NCI-H460 (cell line): Measurements from ENCODE around the gene OR6C70. TPM values are rescaled to one million over a fixed set of nuclear protein-coding genes. Genes with fewer than 3 reads are reported as not detected.
"Not testable (repeated sequence)": the region's sequence is repeated elsewhere in the genome, so short reads cannot be mapped to it uniquely, and the experiment has no call there.

ENCODE experiments used
- DNase-seq: peaks from one replicate; pipeline ENCODE4 v3.0.0-alpha.2; 2016; ENCODE audit warnings: low read depth; ENCODE audit errors: extremely low read depth
- polyA plus RNA-seq: library from polyadenylated mRNA; depleted of rRNA; stranded (reverse); fragments of >200 nt; gene quantifications from 2 replicates; pipeline ENCODE4 v1.2.3, GENCODE V29; 2014; cell fraction: nucleus; rRNA removed
- total RNA-seq: library from RNA; depleted of rRNA; stranded (reverse); fragments of >200 nt; shearing (Covaris generic); gene quantifications from 2 replicates; pipeline ENCODE4 v1.2.3, GENCODE V29; 2014; rRNA removed

The OR6C70 gene
- not detected in 2 replicates for total RNA-seq
- not detected in 2 replicates for polyA plus RNA-seq

DNA sequence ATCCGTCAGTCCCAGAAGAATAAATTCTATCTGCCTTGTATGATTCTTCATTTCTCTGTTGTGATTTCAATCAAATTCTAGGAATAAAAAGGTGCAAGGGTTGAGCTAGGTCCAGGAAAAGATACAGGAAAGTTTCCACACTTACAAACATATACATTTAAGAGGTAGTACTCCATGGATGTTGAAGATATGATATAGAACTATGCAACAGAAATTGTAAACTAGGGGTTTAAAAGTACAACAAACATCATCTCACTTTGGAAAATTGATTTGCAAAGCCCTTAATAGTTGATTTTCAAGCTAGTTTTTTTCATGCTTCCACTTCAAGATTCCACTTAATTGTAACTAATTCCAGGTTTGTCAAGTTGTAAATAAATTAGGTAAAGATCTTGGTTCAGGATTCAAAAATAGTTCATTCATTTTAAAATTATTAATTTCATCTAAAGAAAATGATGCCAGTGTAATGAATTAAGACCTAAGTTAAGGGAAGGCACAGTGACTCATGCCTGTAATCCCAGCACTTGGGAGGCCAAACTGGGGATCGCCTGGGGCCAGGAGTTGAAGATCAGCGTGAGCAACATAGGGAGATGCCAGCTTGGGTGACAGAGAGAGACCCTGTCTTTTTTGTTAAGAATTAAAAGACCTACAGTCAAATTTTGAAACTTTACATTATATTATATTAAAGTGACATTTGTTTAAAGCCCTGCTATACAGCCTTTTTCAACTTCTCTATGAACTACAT is at the start of gene OR6C70:
OR6C70 (minus strand) TSS at position 51 of the 742 bp plus-strand sequence; CDS start at position 51, 0 bp downstream.
- DNase-seq = no peak

DNA sequence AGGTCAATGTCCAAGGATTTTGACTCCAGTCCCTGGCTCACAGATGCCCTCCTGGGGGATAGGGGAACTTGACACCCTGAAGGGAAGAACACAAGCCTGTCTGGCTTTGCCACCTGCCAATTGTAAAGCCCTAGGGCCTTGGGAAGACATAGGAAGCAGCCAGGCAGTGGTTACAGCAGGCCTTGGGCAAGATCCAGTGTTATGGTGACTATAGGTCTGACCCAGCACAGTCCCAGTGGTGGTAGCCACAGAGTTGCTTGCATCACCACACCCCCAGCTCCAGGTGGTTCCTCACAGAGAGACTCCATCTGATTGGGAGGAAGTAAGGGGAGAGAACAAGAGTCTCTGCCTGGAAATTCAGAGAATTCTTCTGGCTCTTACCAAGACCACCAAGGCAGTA is 46.5 kb upstream of the OR6C70 start:
- DNase-seq = no peak

DNA sequence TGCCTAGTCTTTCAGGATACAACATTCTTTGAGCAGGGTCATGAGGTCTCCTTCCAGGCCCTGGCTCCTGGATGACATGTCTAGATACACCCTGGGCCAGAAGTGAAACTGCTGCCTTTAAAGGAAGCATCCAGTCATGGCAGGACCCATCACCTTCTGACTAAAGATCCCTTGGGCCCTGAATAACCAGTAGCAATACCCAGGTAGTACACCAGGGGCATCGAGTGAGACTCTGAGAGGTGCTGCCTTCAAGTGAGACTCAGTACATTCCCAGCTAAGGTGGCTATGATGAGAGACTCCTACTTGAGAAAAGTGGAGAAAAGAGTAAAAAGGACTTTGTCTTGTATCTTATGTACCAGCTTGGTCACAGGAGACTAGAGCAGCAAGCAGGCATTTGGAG is 45.8 kb upstream of the OR6C70 start:
- no peak for DNase-seq

DNA sequence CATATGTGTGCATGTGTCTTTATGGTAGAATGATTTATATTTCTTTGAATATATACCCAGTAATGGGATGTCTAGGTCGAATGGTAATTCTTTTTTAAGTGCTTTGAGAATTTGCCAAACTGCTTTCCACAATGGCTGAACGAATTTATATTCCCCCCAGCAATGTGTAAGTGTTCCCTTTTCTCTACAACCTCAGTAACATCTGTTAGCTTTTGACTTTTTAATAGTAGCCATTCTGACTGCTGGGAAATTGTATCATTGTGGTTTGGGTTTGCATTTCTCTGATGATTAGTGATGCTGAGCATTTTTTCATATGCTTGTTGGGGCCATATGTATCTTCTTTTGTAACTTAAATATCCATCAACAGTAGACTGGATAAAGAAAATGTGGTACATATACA is 31.7 kb upstream of the OR6C70 start:
- no peak for DNase-seq

DNA sequence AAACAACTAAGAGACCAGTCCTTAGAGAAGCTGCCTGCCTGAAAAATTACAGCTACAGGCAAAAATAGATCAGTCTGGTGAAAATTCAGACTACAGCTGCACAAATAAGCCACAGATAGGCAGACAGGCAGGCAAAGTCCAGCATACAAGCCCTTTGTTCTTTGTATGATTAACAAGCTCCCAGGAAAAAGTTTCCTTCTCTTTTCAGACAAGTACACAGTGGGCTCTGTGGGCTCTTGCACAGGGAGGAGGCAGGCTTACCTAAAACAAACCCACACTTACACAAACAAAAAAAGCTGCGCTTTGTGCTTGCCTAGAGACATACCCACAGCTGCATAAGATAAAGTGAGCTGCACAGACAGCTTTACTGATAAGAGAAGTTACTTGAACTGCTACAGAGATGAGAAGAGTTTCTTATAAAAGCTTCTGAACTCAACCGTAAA is 29.9 kb upstream of the OR6C70 start:
- no peak for DNase-seq

DNA sequence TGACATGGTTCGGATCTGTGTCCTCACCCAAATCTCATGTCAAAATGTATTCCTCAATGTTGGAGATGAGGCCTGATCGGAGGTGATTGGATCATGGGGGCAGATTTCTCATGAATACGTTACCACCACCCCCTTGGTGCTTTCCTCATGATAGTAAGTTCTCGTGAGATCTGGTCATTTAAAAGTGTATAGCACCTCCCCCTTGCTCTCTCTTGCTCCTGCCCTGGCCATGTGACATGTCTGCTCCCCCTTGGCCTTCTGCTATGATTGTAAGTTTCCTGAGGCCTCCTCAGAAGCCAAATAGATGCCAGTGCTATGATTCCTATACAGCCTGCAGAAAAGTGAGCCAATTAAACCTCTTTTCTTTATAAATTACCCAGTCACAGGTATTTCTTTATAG is 29.3 kb upstream of the OR6C70 start:
- DNase-seq = no peak

DNA sequence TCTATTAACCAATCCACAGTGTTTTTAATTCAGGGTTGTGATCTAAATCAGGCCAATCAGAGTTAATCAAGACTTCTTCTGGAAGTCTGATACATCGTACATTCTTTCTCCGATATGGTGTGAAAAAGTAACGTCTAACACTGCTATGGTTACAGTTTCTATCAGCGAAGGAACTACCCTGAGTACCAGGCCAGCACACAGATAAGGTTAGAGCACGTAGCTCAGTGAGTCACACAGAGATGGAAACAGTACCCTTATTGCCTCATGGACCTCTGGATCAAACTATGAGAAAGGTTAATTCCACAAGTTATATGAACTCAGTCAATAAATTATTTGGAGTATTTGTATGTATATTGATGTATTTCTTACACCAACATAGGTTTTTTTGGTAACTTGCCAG is 25.6 kb upstream of the OR6C70 start:
- no peak for DNase-seq

DNA sequence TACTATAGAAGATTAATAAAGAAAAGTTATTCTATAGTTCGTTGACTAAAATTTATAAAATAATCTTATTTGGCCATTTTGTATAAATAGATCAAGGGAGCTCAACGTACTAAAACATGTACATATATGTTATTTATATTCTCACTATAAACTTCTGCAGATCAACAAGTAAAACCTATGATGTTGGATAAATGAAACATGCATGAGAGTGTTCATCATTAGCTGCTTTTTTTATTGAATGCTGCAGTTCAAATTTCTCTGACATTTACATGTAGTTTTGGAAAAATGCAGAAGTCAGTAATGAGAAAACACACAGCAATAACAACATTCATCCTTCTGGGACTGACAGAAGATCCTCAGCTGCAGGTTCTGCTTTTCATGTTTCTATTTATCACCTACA is 22.1 kb upstream of the OR6C70 start, which contains the start of gene OR6C68:
OR6C68 (plus strand) TSS at position 301 of the 400 bp plus-strand sequence; CDS start at position 301, 0 bp downstream.
- DNase-seq = no peak

DNA sequence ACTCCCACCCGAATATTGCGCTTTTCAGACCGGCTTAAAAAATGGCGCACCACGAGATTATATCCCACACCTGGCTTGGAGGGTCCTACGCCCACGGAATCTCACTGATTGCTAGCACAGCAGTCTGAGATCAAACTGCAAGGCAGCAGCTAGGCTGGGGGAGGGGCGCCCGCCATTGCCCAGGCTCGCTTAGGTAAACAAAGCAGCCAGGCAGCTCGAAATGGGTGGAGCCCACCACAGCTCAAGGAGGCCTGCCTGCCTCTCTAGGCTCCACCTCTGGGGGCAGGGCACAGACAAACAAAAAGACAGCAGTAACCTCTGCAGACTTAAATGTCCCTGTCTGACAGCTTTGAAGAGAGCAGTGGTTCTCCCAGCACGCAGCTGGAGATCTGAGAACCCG is 14.3 kb upstream of the OR6C70 start:
- not testable (repeated sequence) for DNase-seq

DNA sequence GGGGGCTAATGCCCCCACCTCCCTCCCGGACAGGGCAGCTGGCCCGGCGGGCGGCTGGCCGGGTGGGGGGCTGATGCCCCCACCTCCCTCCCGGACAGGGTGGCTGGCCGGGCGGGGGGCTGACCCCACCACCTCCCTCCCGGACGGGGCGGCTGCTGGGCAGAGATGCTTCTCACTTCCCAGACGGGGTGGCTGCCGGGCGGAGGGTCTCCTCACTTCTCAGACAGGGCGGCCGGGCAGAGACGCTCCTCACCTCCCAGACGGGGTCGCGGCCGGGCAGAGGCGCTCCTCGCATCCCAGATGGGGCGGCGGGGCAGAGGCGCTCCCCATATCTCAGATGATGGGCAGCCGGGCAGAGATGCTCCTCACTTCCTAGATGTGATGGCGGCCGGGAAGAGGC is 9.2 kb upstream of the OR6C70 start:
- DNase-seq = not testable (repeated sequence)

DNA sequence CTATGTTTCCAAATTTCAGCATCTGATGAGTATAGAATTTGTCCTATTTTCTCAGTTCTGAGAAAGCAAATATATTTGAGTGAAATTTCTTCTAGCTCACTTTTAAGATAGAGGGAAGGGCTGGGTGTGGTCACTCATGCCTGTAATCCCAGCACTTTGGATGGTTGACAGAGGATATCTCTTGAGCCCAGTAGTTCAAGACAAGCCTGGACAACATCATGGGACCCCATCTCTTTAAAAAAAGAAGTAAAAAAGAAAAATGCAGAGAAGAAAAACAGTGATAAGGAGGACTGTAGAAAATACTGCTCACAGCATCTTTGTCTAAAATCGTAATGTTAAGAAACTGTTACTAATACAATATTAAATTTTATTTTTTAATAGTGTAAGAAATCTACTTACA is 2.3 kb upstream of the OR6C70 start:
- no peak for DNase-seq

DNA sequence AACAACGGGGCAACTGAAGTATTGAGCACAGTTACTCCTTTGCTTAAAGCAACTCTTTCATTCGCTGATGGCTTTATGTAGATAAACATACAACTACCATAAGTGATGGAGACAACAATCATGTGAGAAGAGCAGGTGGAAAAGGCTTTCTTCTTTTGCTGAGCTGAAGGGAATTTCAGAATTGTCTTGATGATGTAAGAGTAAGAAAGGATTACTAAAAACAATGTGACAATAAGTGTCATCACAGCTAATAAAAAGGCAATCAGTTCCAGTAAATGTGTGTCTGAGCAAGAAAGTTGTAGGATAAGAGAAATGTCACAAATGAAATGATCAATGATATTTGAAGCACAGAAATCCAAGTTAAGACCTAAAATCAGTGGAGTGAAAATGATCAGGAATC is 647 bp downstream of the OR6C70 start:
- DNase-seq = no peak

DNA sequence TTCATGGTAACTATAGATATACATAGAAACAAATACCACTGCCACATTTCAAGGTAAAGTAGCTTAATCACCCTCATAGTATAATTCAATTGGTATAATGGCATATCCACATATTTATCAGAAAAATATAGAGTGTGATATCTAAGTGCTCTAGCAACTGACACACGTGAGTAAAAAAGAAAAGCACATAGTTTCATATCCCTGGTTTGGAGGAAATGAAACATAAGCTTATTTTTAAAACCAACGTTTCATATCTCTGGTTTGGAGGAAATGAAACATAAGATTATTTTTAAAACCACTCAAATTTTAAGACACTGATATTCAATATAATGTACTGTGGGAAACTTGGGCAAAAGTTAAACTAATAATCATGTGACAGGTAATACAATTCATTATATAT is 2.1 kb downstream of the OR6C70 start:
- DNase-seq = no peak

DNA sequence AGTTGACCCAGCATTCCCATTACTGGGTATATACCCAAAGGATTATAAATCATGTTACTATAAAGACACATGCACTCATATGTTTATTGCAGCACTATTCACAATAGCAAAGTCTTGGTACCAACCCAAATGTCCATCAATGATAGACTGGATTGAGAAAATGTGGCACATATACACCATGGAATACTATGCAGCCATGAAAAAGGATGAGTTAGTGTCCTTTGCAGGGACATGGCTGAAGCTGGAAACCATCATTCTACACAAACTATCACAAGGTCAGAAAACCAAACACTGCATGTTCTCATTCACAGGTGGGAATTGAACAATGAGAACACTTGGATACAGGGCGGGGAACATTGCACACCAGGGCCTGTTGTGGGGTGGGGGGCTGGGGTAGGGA is 5.0 kb downstream of the OR6C70 start:
- DNase-seq = not testable (repeated sequence)

DNA sequence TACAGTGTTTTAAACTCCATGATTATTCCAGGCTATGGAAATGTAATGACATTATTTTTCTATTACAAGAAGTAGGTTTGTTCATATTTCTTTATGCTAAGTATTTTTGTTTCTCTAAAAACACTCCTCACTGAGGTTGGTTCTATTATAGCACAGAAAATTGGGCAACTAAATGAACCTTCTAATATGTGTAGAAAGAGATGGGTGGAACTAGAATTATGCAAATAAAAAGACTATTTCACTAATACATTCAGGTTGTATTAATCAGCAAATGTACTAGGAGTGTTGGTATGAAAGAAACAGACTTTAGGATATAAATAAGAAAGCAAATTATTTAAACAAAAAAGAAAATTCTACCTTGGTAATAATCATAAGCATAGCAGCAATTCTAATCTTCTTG is 21.1 kb downstream of the OR6C70 start:
- no peak for DNase-seq

DNA sequence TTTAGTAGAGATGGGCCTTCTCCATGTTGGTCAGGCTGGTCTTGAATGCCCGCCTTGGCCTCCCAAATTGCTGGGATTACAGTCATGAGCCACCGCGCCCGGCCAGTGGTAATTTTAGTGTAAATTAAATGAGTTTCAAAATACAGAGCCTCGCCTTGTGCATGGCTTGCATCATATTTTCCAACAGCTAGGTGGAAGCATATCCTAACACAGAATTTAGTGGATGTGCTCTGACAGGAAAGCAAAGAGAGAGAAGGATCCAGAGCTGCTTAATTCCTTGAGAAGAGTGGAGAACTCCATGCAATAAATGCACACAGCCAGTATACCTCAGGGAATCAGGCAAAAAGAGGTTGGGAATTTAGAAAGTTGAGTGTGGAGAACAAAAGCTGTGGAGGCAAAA is 23.6 kb downstream of the OR6C70 start:
- DNase-seq = no peak

DNA sequence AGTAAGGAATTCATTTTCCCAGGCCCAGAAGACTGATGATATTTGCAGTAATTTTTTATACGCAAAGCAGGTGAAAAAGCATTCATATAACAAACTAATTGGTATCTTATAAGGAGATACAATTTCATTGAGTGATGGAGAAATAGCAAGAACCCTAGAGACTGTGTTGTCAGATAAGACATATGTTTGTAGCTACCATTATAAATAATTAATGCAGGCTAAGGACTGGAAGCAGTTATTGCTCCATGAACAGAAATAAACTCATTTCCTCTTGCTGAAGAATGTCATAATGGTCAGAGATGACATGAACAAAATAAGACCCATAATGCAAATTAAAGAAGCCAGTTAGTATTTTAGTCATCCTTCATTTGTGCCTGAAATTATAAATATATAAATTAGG is 24.6 kb downstream of the OR6C70 start:
- DNase-seq = no peak

DNA sequence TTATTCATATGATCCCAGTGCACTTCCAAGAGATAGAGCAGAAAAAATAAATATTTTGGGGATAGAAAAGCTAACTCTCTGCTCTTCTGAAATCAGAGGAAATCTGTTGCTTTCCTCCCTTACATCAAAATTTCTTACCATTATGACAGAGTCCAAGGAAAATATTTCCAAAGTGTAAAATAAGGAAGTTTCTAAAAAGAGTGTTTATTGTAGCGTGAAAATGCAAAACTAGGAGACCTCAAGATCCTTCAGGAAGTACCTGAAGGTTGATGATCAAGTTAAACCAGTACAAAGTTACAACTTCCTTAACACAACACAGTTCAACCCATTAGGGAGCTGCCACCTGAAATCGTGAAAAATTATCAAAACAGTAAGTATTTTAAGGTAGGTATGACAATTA is 26.2 kb downstream of the OR6C70 start, which contains the start of gene OR6C2:
OR6C2 (plus strand) TSS at position 301 of the 400 bp plus-strand sequence. CDS start 8,138 bp downstream, outside the sequence.
- DNase-seq = no peak

DNA sequence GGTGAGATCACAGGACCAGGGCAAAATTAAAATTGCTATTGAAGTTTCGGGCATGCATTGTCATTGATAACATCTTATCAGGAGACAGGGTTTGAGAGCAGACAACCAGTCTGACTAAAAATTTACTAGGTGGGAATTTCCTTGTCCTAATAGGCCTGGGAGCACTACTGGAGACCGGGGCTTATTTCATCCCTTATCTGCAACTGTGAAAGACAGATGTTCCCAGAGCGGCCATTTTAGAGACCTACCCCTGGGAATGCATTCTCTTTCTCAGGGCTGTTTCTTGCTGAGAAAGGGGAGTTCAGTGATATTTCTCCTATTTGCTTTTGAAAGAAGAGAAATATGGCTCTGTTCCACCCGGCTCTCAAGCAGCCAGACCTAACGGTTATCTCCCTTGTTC is 28.7 kb downstream of the OR6C70 start:
- DNase-seq = not testable (repeated sequence)

DNA sequence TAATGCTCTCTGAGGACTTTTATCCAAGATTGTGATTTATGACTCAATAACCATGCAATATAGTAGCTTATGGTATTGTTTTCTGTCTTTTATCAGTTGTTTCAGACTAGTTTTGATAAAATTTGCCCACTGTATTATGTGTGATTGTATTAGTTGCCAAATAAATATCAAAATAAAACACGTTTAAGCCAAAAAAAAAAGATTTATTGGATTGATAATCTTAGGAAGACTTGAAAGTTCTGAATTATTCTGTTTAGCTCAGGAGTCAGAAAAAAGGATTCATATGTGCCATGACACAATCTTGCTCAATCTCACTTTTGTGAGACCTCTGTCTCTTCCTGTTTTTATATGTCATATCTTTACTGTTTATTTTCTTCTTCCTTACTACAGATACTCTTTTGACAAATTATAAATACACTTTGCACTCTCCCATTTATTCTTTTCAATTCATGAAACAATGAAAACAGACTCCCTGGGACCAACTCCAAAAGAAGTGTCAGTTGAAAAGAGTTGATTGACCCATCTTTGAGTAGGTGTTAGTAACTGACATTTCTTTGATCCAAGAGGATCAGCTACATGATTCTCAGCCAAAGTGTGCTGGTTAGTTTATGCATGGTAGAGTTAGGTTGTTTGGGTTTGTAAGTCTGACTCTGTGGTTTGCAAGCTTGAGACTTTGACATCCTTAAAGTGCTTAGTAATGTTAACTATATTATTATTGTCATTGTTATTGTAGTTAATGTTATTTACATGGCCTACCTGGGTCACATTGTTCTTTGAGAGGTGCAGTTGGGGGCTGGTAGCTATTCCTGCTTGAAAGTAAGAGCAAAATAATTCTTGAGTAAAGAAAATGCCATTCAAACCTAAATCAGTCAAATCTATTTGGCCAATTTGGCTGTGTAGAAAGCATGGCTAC is 41.4 kb downstream of the OR6C70 start:
- DNase-seq = no peak

DNA sequence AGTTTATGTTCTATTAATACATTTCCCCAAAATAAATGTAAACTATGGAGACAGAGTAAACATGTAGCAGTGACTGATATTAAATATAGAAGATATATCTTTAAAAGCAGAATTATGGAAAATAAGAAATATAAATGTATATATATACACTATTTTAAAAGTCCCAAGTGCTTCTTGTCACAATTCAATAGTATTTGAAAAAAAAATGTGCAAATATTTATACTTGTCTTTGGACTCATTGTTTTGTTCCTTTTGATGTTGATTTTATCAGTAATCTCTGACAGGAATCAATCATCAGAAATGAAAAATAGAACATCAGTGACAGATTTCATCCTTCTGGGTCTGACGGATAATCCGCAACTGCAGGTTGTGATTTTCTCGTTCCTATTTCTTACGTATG is 44.0 kb downstream of the OR6C70 start, which contains the start of gene OR6C76:
OR6C76 (plus strand) TSS at position 301 of the 400 bp plus-strand sequence; CDS start at position 301, 0 bp downstream.
- DNase-seq = no peak
